H9 (cell line): ENCODE data around the gene EIF2B5. TPM values are rescaled to one million over a fixed set of nuclear protein-coding genes. Genes with fewer than 3 reads are reported as not detected.

Experiments
- DNase-seq: peaks from one replicate; pipeline ENCODE4 v3.0.0-alpha.2; 2017
- H2AFZ ChIP-seq: one replicate; pipeline ENCODE4 v1.6.1; 2013; ENCODE audit warnings: mild to moderate bottlenecking, low read length, control low read depth, moderate library complexity
- H2AK5ac ChIP-seq: 2 replicates; pipeline ENCODE4 v1.6.1; 2013; ENCODE audit warnings: low read length, control low read depth, mixed read lengths; ENCODE audit not compliant: insufficient read length
- H2BK120ac ChIP-seq: one replicate; pipeline ENCODE4 v1.6.1; 2013; ENCODE audit warnings: low read depth, mild to moderate bottlenecking, low read length, control low read depth, inconsistent platforms; ENCODE audit not compliant: poor library complexity, severe bottlenecking
- H2BK12ac ChIP-seq: 2 replicates; pipeline ENCODE4 v1.6.1; 2013; ENCODE audit warnings: low read length, control low read depth, mixed read lengths, low read depth; ENCODE audit not compliant: insufficient read length
- H2BK15ac ChIP-seq: 2 replicates; pipeline ENCODE4 v1.6.1; 2013; ENCODE audit warnings: low read depth, low read length, control low read depth
- H2BK20ac ChIP-seq: one replicate; pipeline ENCODE4 v1.6.1; 2013; ENCODE audit warnings: low read depth, mild to moderate bottlenecking, low read length, control low read depth, inconsistent platforms; ENCODE audit not compliant: poor library complexity, severe bottlenecking
- H2BK5ac ChIP-seq: 2 replicates; pipeline ENCODE4 v1.6.1; 2013; ENCODE audit warnings: low read length, control low read depth, mixed read lengths; ENCODE audit not compliant: insufficient read length
- H3K14ac ChIP-seq: 2 replicates; pipeline ENCODE4 v1.6.1; 2013; ENCODE audit warnings: low read length, control low read depth; ENCODE audit not compliant: insufficient read depth
- H3K18ac ChIP-seq: 2 replicates; pipeline ENCODE4 v1.6.1; 2013; ENCODE audit warnings: low read depth, mild to moderate bottlenecking, mixed read lengths, low read length, control low read depth; ENCODE audit not compliant: insufficient read length
- H3K23ac ChIP-seq: 2 replicates; pipeline ENCODE4 v1.6.1; 2013; ENCODE audit warnings: low read length, control low read depth, mixed read lengths, low read depth; ENCODE audit not compliant: insufficient read length
- H3K23me2 ChIP-seq: 2 replicates; pipeline ENCODE4 v1.6.1; 2013; ENCODE audit warnings: low read depth, mild to moderate bottlenecking, mixed read lengths, low read length, control low read depth; ENCODE audit not compliant: insufficient read length, poor library complexity, severe bottlenecking
- H3K27ac ChIP-seq: 2 replicates; pipeline ENCODE4 v1.5.1; 2013; ENCODE audit warnings: low read length, control low read depth, mixed read lengths, low read depth; ENCODE audit not compliant: insufficient read length
- H3K27me3 ChIP-seq: 2 replicates; pipeline ENCODE4 v1.6.1; 2013; ENCODE audit warnings: low read length, control low read depth, inconsistent platforms; ENCODE audit not compliant: insufficient read depth
- H3K4ac ChIP-seq: 2 replicates; pipeline ENCODE4 v1.6.1; 2013; ENCODE audit warnings: low read depth, mild to moderate bottlenecking, control low read depth, inconsistent platforms, low read length, moderate library complexity
- H3K4me1 ChIP-seq: 2 replicates; pipeline ENCODE4 v1.6.1; 2013; ENCODE audit warnings: low read length, control low read depth, inconsistent platforms; ENCODE audit not compliant: insufficient read depth
- H3K4me2 ChIP-seq: 2 replicates; pipeline ENCODE4 v1.6.1; 2013; ENCODE audit warnings: low read length, control low read depth, mixed read lengths; ENCODE audit not compliant: insufficient read length, insufficient read depth
- H3K56ac ChIP-seq: 2 replicates; pipeline ENCODE4 v1.6.1; 2013; ENCODE audit warnings: low read depth, mild to moderate bottlenecking, mixed read lengths, low read length, control low read depth; ENCODE audit not compliant: insufficient read length
- H3K79me1 ChIP-seq: 2 replicates; pipeline ENCODE4 v1.6.1; 2013; ENCODE audit warnings: low read depth, mild to moderate bottlenecking, moderate library complexity, low read length, control low read depth, inconsistent platforms; ENCODE audit not compliant: insufficient read depth, poor library complexity, severe bottlenecking
- H3K79me2 ChIP-seq: 2 replicates; pipeline ENCODE4 v1.6.1; 2013; ENCODE audit warnings: low read length, control low read depth, inconsistent platforms; ENCODE audit not compliant: insufficient read depth
- H3K9ac ChIP-seq: 2 replicates; pipeline ENCODE4 v1.6.1; 2013; ENCODE audit warnings: low read length, control low read depth, mixed read lengths; ENCODE audit not compliant: insufficient read length; ENCODE audit errors: extremely low read depth
- H3K9me3 ChIP-seq: one replicate; pipeline ENCODE4 v1.6.1; 2013; ENCODE audit warnings: low read depth, low read length, inconsistent platforms; ENCODE audit not compliant: control insufficient read depth
- H3T11ph ChIP-seq: one replicate; pipeline ENCODE4 v1.6.1; 2013; ENCODE audit warnings: mild to moderate bottlenecking, low read length, control low read depth, inconsistent platforms
- H4K20me1 ChIP-seq: one replicate; pipeline ENCODE4 v1.6.1; 2013; ENCODE audit not compliant: control insufficient read depth, insufficient read length, insufficient read depth
- H4K5ac ChIP-seq: 2 replicates; pipeline ENCODE4 v1.6.1; 2013; ENCODE audit warnings: low read depth, mild to moderate bottlenecking, mixed read lengths, low read length, control low read depth; ENCODE audit not compliant: insufficient read length
- H4K8ac ChIP-seq: replicated peaks from 2 replicates; pipeline ENCODE4 v1.6.1; 2013; ENCODE audit warnings: low read length, control low read depth, mixed read lengths, low read depth; ENCODE audit not compliant: insufficient read length
- H4K91ac ChIP-seq: 2 replicates; pipeline ENCODE4 v1.6.1; 2013; ENCODE audit warnings: low read depth, mild to moderate bottlenecking, moderate library complexity, mixed read lengths, low read length, control low read depth; ENCODE audit not compliant: insufficient read length
- H3K27ac Mint-ChIP-seq, 3 experiments: 2 replicates in 2 of 3; 3 replicates in 1 of 3; pipeline ENCODE4 v1.8.0; 2020 to 2021; ENCODE audit warnings: mixed read lengths in 3 of 3, mild to moderate bottlenecking in 1 of 3, moderate library complexity in 1 of 3
- H3K27me3 Mint-ChIP-seq: 2 replicates; pipeline ENCODE4 v1.8.0; 2021; ENCODE audit warnings: low read depth, mild to moderate bottlenecking, moderate library complexity, mixed read lengths
- H3K36me3 Mint-ChIP-seq, 3 experiments: 2 replicates in 2 of 3; 3 replicates in 1 of 3; pipeline ENCODE4 v1.8.0; 2020 to 2021; ENCODE audit warnings: low read depth in 3 of 3, mixed read lengths in 3 of 3; ENCODE audit not compliant: insufficient read depth in 1 of 3
- H3K4me1 Mint-ChIP-seq, 2 experiments: 2 replicates each; pipeline ENCODE4 v1.8.0; 2020; ENCODE audit warnings: mixed read lengths in 2 of 2
- H3K4me3 Mint-ChIP-seq, 2 experiments: 2 replicates in 1 of 2; 3 replicates in 1 of 2; pipeline ENCODE4 v1.8.0; 2020 to 2021; ENCODE audit warnings: mild to moderate bottlenecking in 2 of 2, mixed read lengths in 2 of 2, moderate library complexity in 1 of 2
- H3K9me3 Mint-ChIP-seq, 2 experiments: 2 replicates in 1 of 2; 3 replicates in 1 of 2; pipeline ENCODE4 v1.8.0; 2020; ENCODE audit warnings: mild to moderate bottlenecking in 2 of 2, mixed read lengths in 2 of 2, moderate library complexity in 1 of 2
- CTCF ChIP-seq: fragments of 200-600 bp; sonication (generic); conservative IDR thresholded peaks from 3 replicates; pipeline ENCODE4 v1.8.0; 2021; ENCODE audit warnings: antibody characterized with exemption, mild to moderate bottlenecking
- WGBS: extraction: QIAGEN DNeasy Blood & Tissue Kit; methylation state at CpG from one replicate; pipeline ENCODE4 v1.1.7; 2013; ENCODE audit warnings: missing lambda C conversion rate, low lambda C conversion rate, mixed read lengths; ENCODE audit not compliant: insufficient read length; ENCODE audit errors: extremely low coverage; 5-methylcytosine and 5-hydroxymethylcytosine counted together
- total RNA-seq: library from RNA; stranded (reverse); gene quantifications from 2 replicates; pipeline ENCODE4 v1.2.1, GENCODE V29; 2021

The EIF2B5 gene
- total RNA-seq, 1 experiment from 2014 or later: 42.0 TPM

DNA sequence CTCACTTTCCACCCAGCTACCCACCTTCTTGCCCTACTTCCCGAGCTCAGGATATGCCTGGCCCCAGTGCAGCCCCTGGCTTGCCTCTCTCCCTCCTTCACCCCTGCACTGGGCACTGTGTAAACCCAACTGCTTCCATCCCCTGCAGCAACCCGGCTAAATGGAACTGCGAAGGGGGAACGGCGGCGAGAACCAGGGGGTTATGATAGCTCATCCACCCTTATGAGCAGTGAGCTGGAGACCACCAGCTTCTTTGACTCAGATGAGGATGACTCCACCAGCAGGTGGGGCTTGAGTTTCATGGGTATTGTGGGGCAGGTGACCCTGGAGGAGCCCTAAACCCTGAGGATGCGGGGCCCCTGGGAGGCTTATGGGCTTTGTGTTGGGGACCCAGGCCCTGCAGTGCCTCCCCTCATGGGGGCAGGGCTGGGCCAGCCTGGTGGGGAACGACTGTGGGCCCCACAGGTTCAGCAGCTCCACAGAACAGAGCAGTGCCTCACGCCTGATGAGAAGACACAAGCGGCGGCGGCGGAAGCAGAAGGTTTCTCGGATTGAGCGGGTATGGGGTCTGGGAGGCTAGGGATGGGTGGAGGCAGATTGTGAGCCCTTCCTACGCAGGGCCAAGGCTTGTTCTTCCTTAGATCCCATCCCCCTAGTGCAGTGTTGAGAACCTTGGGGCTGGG, 29.6 kb downstream of the EIF2B5 start:
- Histone ChIP-seq H3K79me2 (peaks cover 4% of the 10 kb centered on the region; the same call in 1 of the 2 replicates), H3K27ac (no peak overlapping the region), H3K56ac (no peak overlapping the region), H3K4ac (no peak overlapping the region), H3K4me1 (no peaks in the 10 kb centered on the region), H2BK5ac (no peak overlapping the region), H2AFZ (no peak overlapping the region), H3K27me3 (no peaks in the 10 kb centered on the region), H4K5ac (no peak overlapping the region), H3K23ac (no peak overlapping the region), H3K18ac (no peak overlapping the region), H3T11ph (no peak overlapping the region), H4K8ac (no peak overlapping the region), H2BK20ac (no peak overlapping the region), H3K23me2 (no peaks in the 10 kb centered on the region), H3K4me2 (no peak overlapping the region), H2BK12ac (no peak overlapping the region), H3K79me1 (no peaks in the 10 kb centered on the region), H2AK5ac (no peak overlapping the region), H3K9me3 (no peaks in the 10 kb centered on the region), H3K14ac (no peak overlapping the region), H2BK120ac (no peak overlapping the region), H4K20me1 (no peaks in the 10 kb centered on the region), H3K9ac (no peak overlapping the region), H2BK15ac (no peak overlapping the region), H4K91ac (no peak overlapping the region)
- no peak overlapping the region for H3K4me3 Mint-ChIP-seq
- no peaks in the 10 kb centered on the region for H3K9me3 Mint-ChIP-seq
- H3K27me3 Mint-ChIP-seq: no peaks in the 10 kb centered on the region
- WGBS: no CpG with 5 or more reads among the region's 16 CpGs
- peak overlapping the region in 1 of 3 experiments; percentile 31; a peak in 1 of 7 replicates for H3K27ac Mint-ChIP-seq
- no peaks in the 10 kb centered on the region for H3K4me1 Mint-ChIP-seq
- no peak for DNase-seq
- peaks cover 30 to 77% (median 67%) of the 10 kb centered on the region in 3 experiments; a peak in 6 of 7 replicates for H3K36me3 Mint-ChIP-seq
- TF ChIP-seq CTCF: no peak
